Measurements from ENCODE around the gene P2RY8. TPM values are rescaled to one million over a fixed set of nuclear protein-coding genes. Genes with fewer than 3 reads are reported as not detected.
"Not testable (repeated sequence)": the region's sequence is repeated elsewhere in the genome, so short reads cannot be mapped to it uniquely, and the experiment has no call there.

The P2RY8 gene
- total RNA-seq, 4 donors from 2014 or later: 0.55 to 6.0 (median 3.0) TPM; not detected in 1

- intact Hi-C loops (cut with DNase I; ENCODE audit: low total_unique reads): no loop called here
- no peak for TF ChIP-seq POLR2A (IDR thresholded peaks at IDR 0.05)
- no peak for TF ChIP-seq EP300 (IDR thresholded peaks at IDR 0.05; ENCODE audit: low read depth)
- no peak for TF ChIP-seq POLR2AphosphoS5 (IDR thresholded peaks at IDR 0.05)
- TF ChIP-seq CTCF (IDR thresholded peaks at IDR 0.05): no peak
- H3K4me1 ChIP-seq: peaks cover 0 to 6% (median 0%) of the 10 kb centered on the region in 4 donors
- DNase-seq: no peak
- in situ Hi-C loops (cut with MboI; ENCODE audit: low pct_ligation_motif_present in 1 of 4, low pct_unique_long_range_greater_than_20kb in 1 of 4, low sequenced_read_pairs in 3 of 4): no loop called here
- no peak overlapping the region for H3K4me3 ChIP-seq
- H3K27ac ChIP-seq: no peak overlapping the region
- no peaks in the 10 kb centered on the region for H3K27me3 ChIP-seq
- H3K36me3 ChIP-seq: no peaks in the 10 kb centered on the region
- no peaks in the 10 kb centered on the region for H3K9me3 ChIP-seq
- WGBS, 2 donors (ENCODE audit: low coverage in 1 of 2): 91 to 100% methylated on average over 2 to 5 of the region's 5 CpGs
These were observed 60.3 kb downstream of the P2RY8 start for GRCh38 chrX:1476682-1477081.

GRCh38 chrX:1475881-1476280 lies 61.1 kb downstream of the P2RY8 start:
- Histone ChIP-seq H3K4me3 (no peak overlapping the region), H3K27me3 (no peaks in the 10 kb centered on the region), H3K36me3 (no peaks in the 10 kb centered on the region), H3K9me3 (no peaks in the 10 kb centered on the region), H3K27ac (no peak overlapping the region), H3K4me1 (no peaks in the 10 kb centered on the region)
- TF ChIP-seq POLR2AphosphoS5 (IDR thresholded peaks at IDR 0.05) (no peak), CTCF (IDR thresholded peaks at IDR 0.05) (no peak), EP300 (IDR thresholded peaks at IDR 0.05; ENCODE audit: low read depth) (no peak), POLR2A (IDR thresholded peaks at IDR 0.05) (no peak)
- DNase-seq: no peak
- 88% methylated on average over 1 of the region's 1 CpG; no CpG with 5 or more reads in 1 of the 2 donors for WGBS, 2 donors (ENCODE audit: low coverage in 1 of 2)
- in situ Hi-C loops (cut with MboI; ENCODE audit: low pct_ligation_motif_present in 1 of 4, low pct_unique_long_range_greater_than_20kb in 1 of 4, low sequenced_read_pairs in 3 of 4) (no loop called here), intact Hi-C loops (cut with DNase I; ENCODE audit: low total_unique reads) (no loop called here)

GRCh38 chrX:1475481-1475880 lies 61.5 kb downstream of the P2RY8 start:
- no peaks in the 10 kb centered on the region for H3K9me3 ChIP-seq
- WGBS, 2 donors (ENCODE audit: low coverage in 1 of 2): 84 to 92% methylated on average over 4 of the region's 4 CpGs

GRCh38 chrX:1474593-1474992 lies 62.4 kb downstream of the P2RY8 start:
- intact Hi-C loops (cut with DNase I; ENCODE audit: low total_unique reads); H3K4me3 ChIP-seq; H3K36me3 ChIP-seq; H3K9me3 ChIP-seq; H3K27me3 ChIP-seq; H3K27ac ChIP-seq; DNase-seq; H3K4me1 ChIP-seq: not testable (repeated sequence)
- in situ Hi-C loops (cut with MboI; ENCODE audit: low pct_ligation_motif_present in 1 of 4, low pct_unique_long_range_greater_than_20kb in 1 of 4, low sequenced_read_pairs in 3 of 4): loop anchor here in 3 of 4 donors (25.0 kb wide), 2 partner anchors 113 to 1138 kb away; partner anchors contain the start of gene AKAP17A (in 1 of the 3)
- 80 to 82% methylated on average over 2 of the region's 2 CpGs for WGBS, 2 donors (ENCODE audit: low coverage in 1 of 2)

More at GRCh38 chrX:1475481-1475880, 61.5 kb downstream of the P2RY8 start:
- Histone ChIP-seq H3K27me3 (no peaks in the 10 kb centered on the region), H3K4me3 (no peak overlapping the region), H3K4me1 (no peaks in the 10 kb centered on the region), H3K36me3 (no peaks in the 10 kb centered on the region), H3K27ac (no peak overlapping the region)
- intact Hi-C loops (cut with DNase I; ENCODE audit: low total_unique reads) (no loop called here), in situ Hi-C loops (cut with MboI; ENCODE audit: low pct_ligation_motif_present in 1 of 4, low pct_unique_long_range_greater_than_20kb in 1 of 4, low sequenced_read_pairs in 3 of 4) (no loop called here)
- DNase-seq: no peak
- TF ChIP-seq POLR2AphosphoS5 (IDR thresholded peaks at IDR 0.05) (no peak), EP300 (IDR thresholded peaks at IDR 0.05; ENCODE audit: low read depth) (no peak), POLR2A (IDR thresholded peaks at IDR 0.05) (no peak), CTCF (IDR thresholded peaks at IDR 0.05) (no peak)

GRCh38 chrX:1472975-1473374 lies 64.0 kb downstream of the P2RY8 start:
- Histone ChIP-seq H3K27ac (no peak overlapping the region), H3K4me3 (no peak overlapping the region), H3K9me3 (no peaks in the 10 kb centered on the region), H3K36me3 (no peaks in the 10 kb centered on the region), H3K4me1 (no peaks in the 10 kb centered on the region), H3K27me3 (no peaks in the 10 kb centered on the region)
- TF ChIP-seq POLR2AphosphoS5 (IDR thresholded peaks at IDR 0.05) (no peak), POLR2A (IDR thresholded peaks at IDR 0.05) (no peak), CTCF (IDR thresholded peaks at IDR 0.05) (no peak), EP300 (IDR thresholded peaks at IDR 0.05; ENCODE audit: low read depth) (no peak)
- intact Hi-C loops (cut with DNase I; ENCODE audit: low total_unique reads) (no loop called here), in situ Hi-C loops (cut with MboI; ENCODE audit: low pct_ligation_motif_present in 1 of 4, low pct_unique_long_range_greater_than_20kb in 1 of 4, low sequenced_read_pairs in 3 of 4) (loop anchor here in 3 of 4 donors (25.0 kb wide), 2 partner anchors 114 to 1139 kb away; partner anchors contain the start of gene AKAP17A (in 1 of the 3))
- 94 to 100% methylated on average over 2 of the region's 2 CpGs for WGBS, 2 donors (ENCODE audit: low coverage in 1 of 2)
- DNase-seq: no peak
